Activated T-cell treated with anti-CD3 and anti-CD28 coated beads, Interleukin-2, amount 50 U/mL, for 72 hours (primary cell): ENCODE data around the gene CFAP97D1. TPM values are rescaled to one million over a fixed set of nuclear protein-coding genes. Genes with fewer than 3 reads are reported as not detected.
A peak's percentile ranks its signal among the peaks of the same experiment; 100 is the strongest.

ENCODE experiments used
- ATAC-seq, 2 donors: fragments of 150-1000 bp; cut with Tn5 transposase; replicated peaks in 1 of 2; 2 replicates each; pipeline ENCODE4 v1.10.0; 2021; ENCODE audit warnings: moderate library complexity in 2 of 2, mild to moderate bottlenecking in 1 of 2
- DNase-seq, 2 donors: peaks; one replicate each; pipeline ENCODE4 v3.0.0; 2021 to 2022; ENCODE audit warnings: mixed read lengths in 1 of 2
- H3K27ac Mint-ChIP-seq: one replicate; pipeline ENCODE4 v1.8.0; 2022; ENCODE audit warnings: mild to moderate bottlenecking, moderate library complexity, mixed read lengths
- H3K27me3 Mint-ChIP-seq: one replicate; pipeline ENCODE4 v1.8.0; 2022; ENCODE audit warnings: low read depth, mixed read lengths
- H3K36me3 Mint-ChIP-seq, 2 donors: one replicate each; pipeline ENCODE4 v1.8.0; 2022; ENCODE audit warnings: mixed read lengths in 2 of 2, mild to moderate bottlenecking in 1 of 2; ENCODE audit not compliant: insufficient read depth in 2 of 2
- H3K4me1 Mint-ChIP-seq: one replicate; pipeline ENCODE4 v1.8.0; 2022; ENCODE audit warnings: low read depth, mixed read lengths
- H3K4me3 Mint-ChIP-seq, 2 donors: one replicate each; pipeline ENCODE4 v1.8.0; 2022; ENCODE audit warnings: mild to moderate bottlenecking in 2 of 2, mixed read lengths in 2 of 2, moderate library complexity in 2 of 2
- H3K9me3 Mint-ChIP-seq, 2 donors: one replicate each; pipeline ENCODE4 v1.8.0; 2022; ENCODE audit warnings: mixed read lengths in 2 of 2
- total RNA-seq, 2 donors: library from RNA; stranded (reverse); gene quantifications; one replicate each; pipeline ENCODE4 v1.2.3, GENCODE V29; 2022

The CFAP97D1 gene
- total RNA-seq, 2 donors from 2014 or later: not detected

- ATAC-seq (no peak), DNase-seq (no peak)
- no peaks in the 10 kb centered on the region for H3K36me3 Mint-ChIP-seq
- no peak overlapping the region for H3K4me3 Mint-ChIP-seq
- H3K27me3 Mint-ChIP-seq: peaks cover 52% of the 10 kb centered on the region
- no peaks in the 10 kb centered on the region for H3K9me3 Mint-ChIP-seq
- no peak overlapping the region for H3K27ac Mint-ChIP-seq
- H3K4me1 Mint-ChIP-seq: peaks cover 7% of the 10 kb centered on the region
These were observed 23.0 kb upstream of the CFAP97D1 start for GRCh38 chr17:43757171-43757660.

DNA sequence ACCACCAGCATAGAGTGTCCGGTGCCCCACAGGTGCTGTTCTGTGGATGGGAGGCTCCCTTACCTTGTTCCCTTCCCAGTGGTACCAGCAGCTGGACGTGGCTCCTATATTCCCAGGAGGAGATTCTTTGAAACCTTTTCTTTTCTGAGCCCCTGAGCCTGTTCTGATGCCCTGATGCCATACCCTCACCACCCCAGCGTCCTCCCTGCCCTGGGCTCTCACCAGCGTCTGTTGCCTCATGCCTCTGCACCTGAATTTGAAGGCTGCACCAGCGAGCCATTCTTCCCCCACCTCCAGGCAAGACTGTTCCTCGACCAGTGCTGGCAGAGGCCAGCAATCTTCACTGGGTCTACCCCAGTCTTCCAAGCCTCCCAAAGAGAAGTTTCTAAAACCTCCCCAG lies 22.1 kb upstream of the CFAP97D1 start:
- DNase-seq (no peak), ATAC-seq (no peak)
- Mint-ChIP-seq H3K4me3 (no peak overlapping the region), H3K9me3 (no peaks in the 10 kb centered on the region), H3K36me3 (no peaks in the 10 kb centered on the region), H3K27me3 (peaks cover 44% of the 10 kb centered on the region), H3K27ac (no peak overlapping the region), H3K4me1 (peaks cover 7% of the 10 kb centered on the region)

DNA sequence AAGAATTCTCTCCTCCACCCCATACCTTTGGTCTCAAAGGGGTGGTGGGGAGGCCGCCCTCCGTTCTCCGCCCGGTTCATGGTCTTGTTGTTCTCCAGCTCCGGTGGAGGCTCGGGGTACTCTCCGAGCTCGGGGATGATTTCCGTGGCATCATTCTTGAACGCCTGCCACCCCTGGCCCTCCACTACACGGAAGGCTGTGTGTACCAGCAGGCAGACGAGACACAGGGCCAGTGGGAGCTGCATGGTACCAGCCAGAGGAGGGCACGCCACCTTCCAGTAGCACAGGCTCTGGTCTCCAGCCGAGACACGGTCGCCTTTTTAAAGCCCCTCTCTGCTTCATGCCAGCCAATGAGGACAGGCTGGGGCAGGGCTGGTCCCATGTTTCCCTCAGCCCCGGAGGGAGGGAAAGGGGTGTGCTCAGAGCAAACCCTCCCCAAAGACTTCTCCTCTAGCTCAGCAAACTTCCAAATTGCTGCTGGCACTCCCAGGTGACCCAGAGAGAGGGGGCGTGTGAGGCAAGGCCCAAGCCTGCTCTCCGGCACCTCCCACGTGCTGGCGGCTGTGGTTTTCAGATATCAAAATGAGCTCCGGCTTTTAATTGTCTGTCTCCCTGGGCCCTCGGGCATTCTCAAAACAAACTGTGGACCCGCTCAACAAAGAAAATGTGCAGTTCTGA lies 21.6 kb upstream of the CFAP97D1 start, which contains the start of gene SOST:
SOST (minus strand) TSS at position 295 of the 678 bp plus-strand sequence; CDS start at position 245, 50 bp downstream.
- Mint-ChIP-seq H3K27me3 (peaks cover 39% of the 10 kb centered on the region), H3K36me3 (no peaks in the 10 kb centered on the region)
- ATAC-seq: no peak

DNA sequence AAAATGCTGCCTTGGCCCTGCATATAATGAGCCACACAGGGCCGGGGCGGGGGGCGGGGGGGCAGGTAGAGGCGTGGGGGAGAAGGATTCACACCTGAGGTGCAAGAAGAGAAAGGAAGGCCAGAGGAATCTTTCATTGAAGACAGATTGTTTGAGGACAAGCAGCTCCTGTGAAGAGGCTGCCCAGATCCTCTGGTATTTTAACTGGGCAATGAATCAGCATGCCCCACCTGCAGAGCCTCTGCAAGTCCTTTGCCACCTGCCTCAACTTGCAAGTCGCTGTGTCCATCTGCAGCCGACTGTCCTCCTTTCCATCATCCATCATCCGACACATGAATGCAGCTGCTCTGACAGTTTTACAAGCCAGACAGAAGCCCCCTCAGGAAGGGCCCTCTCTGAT lies 20.4 kb upstream of the CFAP97D1 start:
- H3K36me3 Mint-ChIP-seq: no peaks in the 10 kb centered on the region
- DNase-seq (no peak), ATAC-seq (no peak)
- H3K27me3 Mint-ChIP-seq: peaks cover 27% of the 10 kb centered on the region
- no peaks in the 10 kb centered on the region for H3K4me1 Mint-ChIP-seq
- H3K4me3 Mint-ChIP-seq: no peak overlapping the region
- no peak overlapping the region for H3K27ac Mint-ChIP-seq
- H3K9me3 Mint-ChIP-seq: no peaks in the 10 kb centered on the region

More for the DNA sequence above, 21.6 kb upstream of the CFAP97D1 start, which contains the start of gene SOST:
- peaks cover 2% of the 10 kb centered on the region for H3K4me1 Mint-ChIP-seq
- H3K27ac Mint-ChIP-seq: no peak within 1 kb of the TSS
- H3K4me3 Mint-ChIP-seq: no peak within 1 kb of the TSS
- no peaks in the 10 kb centered on the region for H3K9me3 Mint-ChIP-seq
- DNase-seq: no peak

DNA sequence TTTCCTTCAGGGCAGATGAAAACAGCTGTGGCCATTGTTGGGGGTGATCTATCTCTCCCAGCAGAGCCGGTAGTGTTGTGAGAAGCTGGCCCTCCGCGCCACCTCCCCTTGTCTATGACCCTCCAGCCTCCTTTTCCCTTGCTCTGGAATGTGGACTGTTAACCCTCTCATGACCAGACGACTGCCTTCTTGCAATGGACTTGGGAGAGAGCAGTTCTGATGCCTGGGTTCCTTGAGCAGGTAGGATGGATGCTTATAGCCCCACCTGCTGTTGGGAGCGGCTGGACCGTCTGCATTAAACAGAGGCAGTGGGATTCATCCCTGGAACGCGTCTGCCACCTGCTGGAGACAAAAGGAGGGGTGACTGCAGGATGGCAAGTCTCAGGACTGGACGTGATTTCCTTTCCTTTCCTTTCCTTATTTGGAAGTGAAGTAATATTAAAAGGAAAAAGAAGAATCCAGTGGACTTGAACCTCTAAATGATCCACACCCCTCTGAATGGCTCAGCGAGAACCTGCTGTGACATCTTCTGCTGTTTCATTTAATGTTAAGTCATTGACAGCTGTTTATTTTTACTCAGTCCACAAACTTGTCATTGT lies 19.9 kb upstream of the CFAP97D1 start:
- H3K4me1 Mint-ChIP-seq: no peaks in the 10 kb centered on the region
- no peak overlapping the region for H3K4me3 Mint-ChIP-seq
- DNase-seq (peak; percentile 90 to 91), ATAC-seq (peak; percentile 96)
- no peak overlapping the region for H3K27ac Mint-ChIP-seq
- H3K27me3 Mint-ChIP-seq: peaks cover 27% of the 10 kb centered on the region
- H3K36me3 Mint-ChIP-seq: no peaks in the 10 kb centered on the region
- no peaks in the 10 kb centered on the region for H3K9me3 Mint-ChIP-seq

GRCh38 chr17:43766413-43767052 lies 13.7 kb upstream of the CFAP97D1 start:
- ATAC-seq (no peak), DNase-seq (peak; percentile 35 to 44)
- Mint-ChIP-seq H3K36me3 (no peaks in the 10 kb centered on the region), H3K27me3 (no peaks in the 10 kb centered on the region), H3K9me3 (no peaks in the 10 kb centered on the region), H3K4me1 (no peaks in the 10 kb centered on the region), H3K4me3 (no peak overlapping the region), H3K27ac (no peak overlapping the region)

DNA sequence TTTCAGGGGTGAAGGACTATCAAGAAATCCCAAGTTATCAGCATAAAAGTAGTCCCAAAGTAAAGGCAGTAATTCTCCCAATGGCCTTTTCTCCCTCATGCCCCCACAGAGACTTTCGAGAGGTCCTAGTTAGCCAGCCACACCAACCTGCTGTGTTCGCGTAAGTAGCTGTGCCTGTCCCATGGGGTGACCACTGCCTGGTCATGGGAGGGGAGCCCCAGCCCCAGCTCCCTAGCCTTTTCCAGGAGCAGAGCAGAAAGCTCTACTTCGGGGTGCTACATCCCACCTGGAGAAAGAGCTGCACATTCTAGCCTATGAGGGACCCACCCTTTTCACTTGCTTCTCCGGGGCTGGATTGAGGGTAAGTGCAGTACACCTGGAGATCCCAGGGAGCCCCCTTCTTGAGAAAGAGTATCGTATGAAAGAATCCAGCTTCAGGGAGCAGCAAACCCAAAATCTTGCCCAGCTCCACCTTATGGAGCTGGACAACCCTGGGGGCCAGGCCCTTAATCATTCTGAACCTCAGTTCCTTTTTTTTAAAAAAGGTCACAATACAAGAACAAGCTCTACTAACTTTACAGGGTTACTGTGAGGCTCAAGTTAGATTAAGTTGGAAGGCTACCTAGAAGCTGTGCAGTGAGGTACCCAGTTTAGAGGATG lies 13.1 kb upstream of the CFAP97D1 start:
- no peak for DNase-seq
- no peak for ATAC-seq
- Mint-ChIP-seq H3K36me3 (no peaks in the 10 kb centered on the region), H3K9me3 (no peaks in the 10 kb centered on the region), H3K4me3 (no peak overlapping the region), H3K4me1 (no peaks in the 10 kb centered on the region), H3K27ac (no peak overlapping the region), H3K27me3 (no peaks in the 10 kb centered on the region)

DNA sequence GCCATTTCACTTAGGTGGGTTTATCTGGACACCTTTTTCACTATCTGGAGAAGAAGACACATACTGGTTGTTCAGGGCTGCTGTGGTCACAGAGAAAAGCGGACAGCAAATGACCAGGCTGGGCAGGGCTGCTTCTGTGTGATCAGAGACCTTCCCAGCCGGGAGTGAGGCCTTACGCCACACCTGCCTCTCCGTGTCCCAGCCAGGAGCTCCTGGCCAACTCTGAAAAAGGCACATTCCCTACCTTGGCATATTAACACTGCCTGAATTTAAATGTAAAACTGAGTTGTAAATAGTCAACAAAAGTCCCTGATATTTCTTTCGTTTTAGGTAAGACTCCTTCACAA lies 12.5 kb upstream of the CFAP97D1 start:
- Mint-ChIP-seq H3K27ac (no peak overlapping the region), H3K4me1 (peaks cover 2% of the 10 kb centered on the region), H3K36me3 (peaks cover 0 to 2% of the 10 kb centered on the region in 2 donors), H3K9me3 (no peaks in the 10 kb centered on the region), H3K4me3 (no peak overlapping the region), H3K27me3 (no peaks in the 10 kb centered on the region)
- no peak for ATAC-seq
- DNase-seq: no peak

DNA sequence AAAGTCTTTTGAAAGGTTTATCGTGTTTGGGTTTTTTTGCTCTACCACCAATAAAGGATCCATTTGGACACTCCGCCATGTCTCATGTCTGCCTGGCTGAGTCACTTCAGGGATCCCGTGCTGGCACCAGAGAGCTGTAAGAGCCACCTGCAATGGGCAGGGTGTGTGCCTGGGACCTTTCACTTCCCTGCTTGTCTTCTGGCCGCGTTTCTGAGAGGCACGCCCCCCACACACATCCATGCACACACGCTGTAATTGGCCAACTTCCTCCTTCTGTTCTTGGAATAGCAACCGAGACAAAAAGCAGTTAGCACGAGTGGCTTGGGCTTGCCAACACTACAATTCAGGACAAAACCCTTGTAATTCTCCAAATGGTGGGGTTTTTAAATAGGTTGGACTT lies 11.9 kb upstream of the CFAP97D1 start:
- ATAC-seq (no peak), DNase-seq (no peak)
- Mint-ChIP-seq H3K9me3 (no peaks in the 10 kb centered on the region), H3K36me3 (peaks cover 0 to 3% of the 10 kb centered on the region in 2 donors), H3K27ac (no peak overlapping the region), H3K4me1 (peaks cover 9% of the 10 kb centered on the region), H3K4me3 (no peak overlapping the region), H3K27me3 (no peaks in the 10 kb centered on the region)

DNA sequence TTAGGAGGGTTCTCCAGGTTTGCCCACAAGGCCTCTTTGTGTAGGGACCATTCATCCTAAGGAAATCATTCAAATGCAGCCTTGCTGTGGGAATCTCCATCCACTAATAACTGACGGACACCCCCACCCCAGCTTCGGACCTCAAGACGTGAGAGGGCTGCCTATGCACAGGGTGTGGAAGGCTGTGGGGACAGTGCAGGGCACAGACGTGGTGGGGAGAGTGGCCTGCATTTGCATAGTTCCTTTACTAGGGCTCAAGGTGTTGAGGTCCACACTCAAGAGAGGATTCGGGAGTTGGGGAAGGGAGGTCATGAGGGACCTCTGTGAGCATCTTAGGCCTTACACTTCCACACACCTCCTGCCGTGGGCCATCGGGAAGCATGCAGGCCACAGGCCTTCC lies 11.3 kb upstream of the CFAP97D1 start:
- Mint-ChIP-seq H3K27me3 (no peaks in the 10 kb centered on the region), H3K27ac (no peak overlapping the region), H3K36me3 (peaks cover 2 to 5% of the 10 kb centered on the region in 2 donors), H3K4me1 (peaks cover 14% of the 10 kb centered on the region), H3K4me3 (no peak overlapping the region), H3K9me3 (no peaks in the 10 kb centered on the region)
- ATAC-seq (no peak), DNase-seq (no peak)

GRCh38 chr17:43769426-43769825 lies 10.8 kb upstream of the CFAP97D1 start:
- no peak for ATAC-seq
- Mint-ChIP-seq H3K4me1 (peaks cover 14% of the 10 kb centered on the region), H3K36me3 (peaks cover 2 to 5% of the 10 kb centered on the region in 2 donors), H3K4me3 (no peak overlapping the region), H3K9me3 (no peaks in the 10 kb centered on the region), H3K27me3 (no peaks in the 10 kb centered on the region), H3K27ac (no peak overlapping the region)
- no peak for DNase-seq

- ATAC-seq: no peak
- Mint-ChIP-seq H3K4me1 (peaks cover 14% of the 10 kb centered on the region), H3K36me3 (peaks cover 2 to 5% of the 10 kb centered on the region in 2 donors), H3K4me3 (no peak overlapping the region), H3K9me3 (no peaks in the 10 kb centered on the region), H3K27me3 (no peaks in the 10 kb centered on the region), H3K27ac (no peak overlapping the region)
- no peak for DNase-seq
These were observed 10.4 kb upstream of the CFAP97D1 start for GRCh38 chr17:43769859-43770258.

DNA sequence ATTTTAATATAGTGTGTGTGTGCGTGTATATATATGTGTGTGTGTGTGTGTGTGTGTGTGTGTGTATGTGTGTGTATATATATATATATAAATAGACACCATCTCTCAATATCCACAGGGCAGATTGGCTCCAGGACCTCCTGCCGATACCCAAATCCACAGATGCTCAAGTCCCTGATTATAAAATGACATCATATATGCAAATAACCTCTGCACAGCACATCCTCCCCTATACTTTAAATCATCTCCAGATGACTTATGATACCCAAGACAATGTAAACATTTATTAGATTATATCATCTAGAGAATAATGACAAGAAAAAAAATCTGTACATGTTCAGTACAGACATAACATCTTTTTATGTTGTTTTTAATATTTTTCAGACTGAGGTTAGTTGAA lies 9.3 kb upstream of the CFAP97D1 start:
- Mint-ChIP-seq H3K27me3 (no peaks in the 10 kb centered on the region), H3K9me3 (no peaks in the 10 kb centered on the region), H3K27ac (no peak overlapping the region), H3K4me3 (no peak overlapping the region), H3K36me3 (peaks cover 2 to 5% of the 10 kb centered on the region in 2 donors), H3K4me1 (peaks cover 14% of the 10 kb centered on the region)
- ATAC-seq: no peak
- DNase-seq: no peak
